SK-N-SH (cell line): Measurements from ENCODE around the gene PLCB3. TPM values are rescaled to one million over a fixed set of nuclear protein-coding genes. Genes with fewer than 3 reads are reported as not detected.
A peak's percentile ranks its signal among the peaks of the same experiment; 100 is the strongest.

Experiments
- CTCF ChIA-PET: fragments of 300-600, 350-600 bp; formaldehyde crosslinking; extraction: SDS; loops from one replicate; lab custom pipeline; 2021; lab: Yijun Ruan, JAX
- POLR2A ChIA-PET: fragments of 350-600 bp; sonication (Branson Sonifier 250); formaldehyde crosslinking; extraction: SDS; loops from one replicate; lab custom pipeline; 2020; ENCODE audit warnings: antibody characterized with exemption, inconsistent platforms; lab: Yijun Ruan, JAX
- DNase-seq: peaks from one replicate; pipeline ENCODE4 v3.0.0; 2012
- H2AFZ ChIP-seq: fragments of 200-600 bp; sonication (generic); 2 replicates; pipeline ENCODE4 v1.8.1; 2016; ENCODE audit warnings: antibody characterized with exemption, mild to moderate bottlenecking, low read depth
- H3F3A ChIP-seq: fragments of 200-600 bp; sonication (generic); replicated peaks from 2 replicates; pipeline ENCODE3; 2016; ENCODE audit warnings: antibody characterized with exemption, mild to moderate bottlenecking; ENCODE audit not compliant: insufficient read depth
- H3K27ac ChIP-seq, 2 experiments: fragments of 200-500 bp in 1 of 2; fragments of 200-600 bp in 1 of 2; sonication (Bioruptor generic) in 1 of 2; sonication (generic), shearing (Covaris generic) in 1 of 2; 2 replicates each; pipeline versions ENCODE4 v1.5.1 to v1.6.1; 2014 to 2016; ENCODE audit warnings: low read depth in 2 of 2, inconsistent platforms in 1 of 2, low read length in 1 of 2, mild to moderate bottlenecking in 1 of 2, mixed read lengths in 1 of 2
- H3K27me3 ChIP-seq: fragments of 200-600 bp; sonication (generic), shearing (Covaris generic); 2 replicates; pipeline ENCODE4 v1.6.1; 2016; ENCODE audit warnings: mixed run types; ENCODE audit not compliant: insufficient read depth
- H3K36me3 ChIP-seq, 2 experiments: fragments of 200-500 bp in 1 of 2; fragments of 200-600 bp in 1 of 2; sonication (Bioruptor generic) in 1 of 2; sonication (generic) in 1 of 2; replicated peaks in 1 of 2; 2 replicates each; pipeline versions ENCODE3 to v1.5.1; 2014 to 2016; ENCODE audit warnings: low read length in 1 of 2, mild to moderate bottlenecking in 1 of 2; ENCODE audit not compliant: insufficient read depth in 2 of 2, control insufficient read depth in 1 of 2
- H3K4me1 ChIP-seq, 2 experiments: fragments of 200-500 bp in 1 of 2; fragments of 200-600 bp in 1 of 2; sonication (Bioruptor generic) in 1 of 2; sonication (generic), shearing (Covaris generic) in 1 of 2; 2 replicates each; pipeline versions ENCODE4 v1.5.1 to v1.6.1; 2014 to 2016; ENCODE audit warnings: low read depth in 1 of 2, low read length in 1 of 2, mixed run types in 1 of 2; ENCODE audit not compliant: insufficient read depth in 2 of 2, control insufficient read depth in 1 of 2
- H3K4me2 ChIP-seq: fragments of 200-600 bp; sonication (generic), shearing (Covaris generic); 2 replicates; pipeline ENCODE4 v1.6.1; 2017; ENCODE audit warnings: mixed run types
- H3K4me3 ChIP-seq, 2 experiments: fragments of 200-500 bp in 1 of 2; fragments of 200-600 bp in 1 of 2; sonication (Bioruptor generic) in 1 of 2; sonication (generic), shearing (Covaris generic) in 1 of 2; 2 replicates each; pipeline versions ENCODE4 v1.5.1 to v1.8.1; 2014 to 2016; ENCODE audit warnings: low read depth in 2 of 2, inconsistent platforms in 1 of 2, low read length in 1 of 2, mild to moderate bottlenecking in 1 of 2, mixed read lengths in 1 of 2, moderate library complexity in 1 of 2
- H3K79me2 ChIP-seq: fragments of 200-600 bp; sonication (generic); 2 replicates; pipeline ENCODE4 v1.8.1; 2017; ENCODE audit warnings: mild to moderate bottlenecking; ENCODE audit not compliant: insufficient read depth
- H3K9ac ChIP-seq: fragments of 200-600 bp; sonication (generic); 2 replicates; pipeline ENCODE4 v1.6.1; 2017; ENCODE audit warnings: mixed run types
- H3K9me2 ChIP-seq: fragments of 200-600 bp; sonication (generic); 2 replicates; pipeline ENCODE4 v1.6.1; 2017; ENCODE audit warnings: mixed run types
- H3K9me3 ChIP-seq: fragments of 200-600 bp; sonication (generic); 2 replicates; pipeline ENCODE4 v1.6.1; 2017; ENCODE audit warnings: mixed run types, mild to moderate bottlenecking, moderate library complexity
- H4K20me1 ChIP-seq: fragments of 200-600 bp; sonication (generic); 2 replicates; pipeline ENCODE4 v1.6.1; 2017; ENCODE audit warnings: mild to moderate bottlenecking, mixed run types; ENCODE audit not compliant: insufficient read depth
- CHD2 ChIP-seq: fragments of 150-350 bp; IDR thresholded peaks from 2 replicates; pipeline ENCODE4 v1.6.1; 2018; ENCODE audit warnings: low read length; ENCODE audit not compliant: partially characterized antibody
- ELF1 ChIP-seq: IDR thresholded peaks from 2 replicates; pipeline ENCODE4 v1.4.0; 2012
- FOSL2 ChIP-seq: IDR thresholded peaks from 2 replicates; pipeline ENCODE4 v1.4.0; 2012; ENCODE audit warnings: low read depth, mild to moderate bottlenecking, moderate library complexity, borderline replicate concordance
- FOXJ3 ChIP-seq: sonication (generic); formaldehyde crosslinking; IDR thresholded peaks from 2 replicates; pipeline ENCODE4 v1.5.1; 2020; ENCODE audit warnings: mild to moderate bottlenecking, missing genetic modification reagents
- GATA2 ChIP-seq: sonication (generic); formaldehyde crosslinking; IDR thresholded peaks from 2 replicates; pipeline ENCODE4 v1.5.0; 2020; ENCODE audit warnings: mild to moderate bottlenecking, missing genetic modification reagents
- MAX ChIP-seq: IDR thresholded peaks from 2 replicates; pipeline ENCODE4 v1.4.0; 2012; ENCODE audit warnings: low read depth
- MXI1 ChIP-seq: IDR thresholded peaks from 2 replicates; pipeline ENCODE4 v1.6.1; 2012; ENCODE audit warnings: mild to moderate bottlenecking, low read depth, low read length, improper control_type of control experiment
- NFIC ChIP-seq: IDR thresholded peaks from 2 replicates; pipeline ENCODE4 v1.4.0; 2012; ENCODE audit warnings: borderline replicate concordance
- NRF1 ChIP-seq: IDR thresholded peaks from 2 replicates; pipeline ENCODE4 v1.6.1; 2012; ENCODE audit warnings: low read depth, mild to moderate bottlenecking, low read length
- POLR2AphosphoS5 ChIP-seq: IDR thresholded peaks from 2 replicates; pipeline ENCODE4 v1.6.1; 2012; ENCODE audit warnings: low read depth, low read length
- RAD21 ChIP-seq: IDR thresholded peaks from 2 replicates; pipeline ENCODE4 v1.6.1; 2012; ENCODE audit warnings: mild to moderate bottlenecking, low read length
- RCOR1 ChIP-seq: fragments of 150-350 bp; IDR thresholded peaks from 2 replicates; pipeline ENCODE4 v1.6.1; 2017; ENCODE audit warnings: antibody characterized with exemption, low read length
- RFX5 ChIP-seq: IDR thresholded peaks from 2 replicates; pipeline ENCODE4 v1.6.1; 2012; ENCODE audit warnings: mild to moderate bottlenecking, improper control_type of control experiment, low read length
- RXRA ChIP-seq: IDR thresholded peaks from 2 replicates; pipeline ENCODE4 v1.4.0; 2012; ENCODE audit warnings: low read depth, mild to moderate bottlenecking, borderline replicate concordance
- SIN3A ChIP-seq: IDR thresholded peaks from 2 replicates; pipeline ENCODE4 v1.6.1; 2012; ENCODE audit warnings: low read depth, mild to moderate bottlenecking, low read length, moderate library complexity, borderline replicate concordance
- TAF1 ChIP-seq: IDR thresholded peaks from 2 replicates; pipeline ENCODE4 v1.6.1; 2012; ENCODE audit warnings: low read depth, mild to moderate bottlenecking, low read length, moderate library complexity, borderline replicate concordance
- TEAD4 ChIP-seq: IDR thresholded peaks from 2 replicates; pipeline ENCODE4 v1.4.0; 2012; ENCODE audit warnings: mild to moderate bottlenecking, borderline replicate concordance; ENCODE audit not compliant: insufficient read depth
- USF2 ChIP-seq: fragments of 150-350 bp; IDR thresholded peaks from 2 replicates; pipeline ENCODE4 v1.6.1; 2017; ENCODE audit warnings: antibody characterized with exemption, low read length, low read depth, borderline replicate concordance
- WGBS: methylation state at CpG from one replicate; pipeline ENCODE4 v1.1.6; 2017; ENCODE audit warnings: low lambda C conversion rate; 5-methylcytosine and 5-hydroxymethylcytosine counted together
- polyA plus RNA-seq, 3 experiments: library from polyadenylated mRNA; depleted of rRNA; stranded (reverse); fragments of >200 nt; gene quantifications; 2 replicates each; pipeline ENCODE4 v1.2.3, GENCODE V29; 2012
- TF ChIP-seq, protein P1 (sequence below): IDR thresholded peaks from 2 replicates; pipeline ENCODE4 v1.6.1; 2012; ENCODE audit warnings: mild to moderate bottlenecking, low read depth, low read length, moderate library complexity
- TF ChIP-seq, protein P2 (sequence below): fragments of 150-350 bp; IDR thresholded peaks from 2 replicates; pipeline ENCODE4 v1.6.1; 2016; ENCODE audit warnings: mild to moderate bottlenecking, low read depth, low read length

PLCB3 gene
- polyA plus RNA-seq, 1 of the 3 experiments (the other 2 are of a cell fraction) = 30.4 TPM

DNA sequence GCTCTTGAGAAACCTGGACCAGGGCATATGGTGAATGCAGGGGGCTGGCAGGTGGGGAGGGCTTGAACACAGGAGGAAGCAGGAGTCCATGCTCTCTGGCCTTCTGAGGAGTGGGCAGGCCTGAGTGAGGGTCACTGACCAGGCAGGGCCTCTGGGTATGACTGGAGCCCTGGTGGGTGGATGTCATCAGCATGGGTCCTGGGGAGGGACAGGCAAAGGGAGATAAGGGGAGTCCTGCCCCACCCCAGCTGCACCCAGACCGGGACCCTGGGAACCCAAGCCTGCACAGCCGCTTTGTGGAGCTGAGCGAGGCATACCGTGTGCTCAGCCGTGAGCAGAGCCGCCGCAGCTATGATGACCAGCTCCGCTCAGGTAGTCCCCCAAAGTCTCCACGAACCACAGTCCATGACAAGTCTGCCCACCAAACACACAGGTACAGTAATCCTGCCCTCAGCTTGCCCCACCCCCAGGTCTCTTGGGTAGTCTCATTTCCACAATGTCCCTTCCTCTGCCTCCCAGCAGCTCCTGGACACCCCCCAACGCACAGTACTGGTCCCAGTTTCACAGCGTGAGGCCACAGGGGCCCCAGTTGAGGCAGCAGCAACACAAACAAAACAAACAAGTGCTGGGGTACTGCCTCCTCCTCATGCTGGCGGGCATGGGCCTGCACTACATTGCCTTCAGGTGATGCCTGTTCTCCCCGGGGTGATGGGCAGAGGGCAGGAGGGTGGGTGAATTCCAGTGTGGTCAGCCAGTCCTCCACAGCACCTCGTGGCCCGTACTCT, 19.0 kb upstream of the PLCB3 start (continued):
- TF ChIP-seq, protein P1, sequence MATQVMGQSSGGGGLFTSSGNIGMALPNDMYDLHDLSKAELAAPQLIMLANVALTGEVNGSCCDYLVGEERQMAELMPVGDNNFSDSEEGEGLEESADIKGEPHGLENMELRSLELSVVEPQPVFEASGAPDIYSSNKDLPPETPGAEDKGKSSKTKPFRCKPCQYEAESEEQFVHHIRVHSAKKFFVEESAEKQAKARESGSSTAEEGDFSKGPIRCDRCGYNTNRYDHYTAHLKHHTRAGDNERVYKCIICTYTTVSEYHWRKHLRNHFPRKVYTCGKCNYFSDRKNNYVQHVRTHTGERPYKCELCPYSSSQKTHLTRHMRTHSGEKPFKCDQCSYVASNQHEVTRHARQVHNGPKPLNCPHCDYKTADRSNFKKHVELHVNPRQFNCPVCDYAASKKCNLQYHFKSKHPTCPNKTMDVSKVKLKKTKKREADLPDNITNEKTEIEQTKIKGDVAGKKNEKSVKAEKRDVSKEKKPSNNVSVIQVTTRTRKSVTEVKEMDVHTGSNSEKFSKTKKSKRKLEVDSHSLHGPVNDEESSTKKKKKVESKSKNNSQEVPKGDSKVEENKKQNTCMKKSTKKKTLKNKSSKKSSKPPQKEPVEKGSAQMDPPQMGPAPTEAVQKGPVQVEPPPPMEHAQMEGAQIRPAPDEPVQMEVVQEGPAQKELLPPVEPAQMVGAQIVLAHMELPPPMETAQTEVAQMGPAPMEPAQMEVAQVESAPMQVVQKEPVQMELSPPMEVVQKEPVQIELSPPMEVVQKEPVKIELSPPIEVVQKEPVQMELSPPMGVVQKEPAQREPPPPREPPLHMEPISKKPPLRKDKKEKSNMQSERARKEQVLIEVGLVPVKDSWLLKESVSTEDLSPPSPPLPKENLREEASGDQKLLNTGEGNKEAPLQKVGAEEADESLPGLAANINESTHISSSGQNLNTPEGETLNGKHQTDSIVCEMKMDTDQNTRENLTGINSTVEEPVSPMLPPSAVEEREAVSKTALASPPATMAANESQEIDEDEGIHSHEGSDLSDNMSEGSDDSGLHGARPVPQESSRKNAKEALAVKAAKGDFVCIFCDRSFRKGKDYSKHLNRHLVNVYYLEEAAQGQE = no peak
- TF ChIP-seq TAF1 (no peak), FOXJ3 (no peak), RXRA (no peak), USF2 (no peak)

GRCh38 chr11:64232967-64233315, 18.4 kb upstream of the PLCB3 start:
- Histone ChIP-seq H3K27me3 (no peaks in the 10 kb centered on the region), H4K20me1 (no peaks in the 10 kb centered on the region), H3K4me3 (peak overlapping the region in 1 of 2 experiments; percentile 70; a peak in 1 of 4 replicates), H3K4me2 (no peak overlapping the region), H3K4me1 (peaks cover 14 to 47% of the 10 kb centered on the region in 2 experiments; a peak in 2 of 4 replicates), H3K9me2 (no peaks in the 10 kb centered on the region), H3F3A (peaks cover 20% of the 10 kb centered on the region), H3K27ac (no peak overlapping the region), H3K79me2 (peaks cover 31% of the 10 kb centered on the region), H3K36me3 (peaks cover 0 to 11% of the 10 kb centered on the region in 2 experiments), H3K9ac (no peak overlapping the region), H2AFZ (no peak overlapping the region), H3K9me3 (no peaks in the 10 kb centered on the region)
- DNase-seq = no peak
- no peak for TF ChIP-seq ELF1
- TF ChIP-seq FOSL2 = no peak
- no peak for TF ChIP-seq NRF1
- TF ChIP-seq, protein P2, sequence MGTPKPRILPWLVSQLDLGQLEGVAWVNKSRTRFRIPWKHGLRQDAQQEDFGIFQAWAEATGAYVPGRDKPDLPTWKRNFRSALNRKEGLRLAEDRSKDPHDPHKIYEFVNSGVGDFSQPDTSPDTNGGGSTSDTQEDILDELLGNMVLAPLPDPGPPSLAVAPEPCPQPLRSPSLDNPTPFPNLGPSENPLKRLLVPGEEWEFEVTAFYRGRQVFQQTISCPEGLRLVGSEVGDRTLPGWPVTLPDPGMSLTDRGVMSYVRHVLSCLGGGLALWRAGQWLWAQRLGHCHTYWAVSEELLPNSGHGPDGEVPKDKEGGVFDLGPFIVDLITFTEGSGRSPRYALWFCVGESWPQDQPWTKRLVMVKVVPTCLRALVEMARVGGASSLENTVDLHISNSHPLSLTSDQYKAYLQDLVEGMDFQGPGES = no peak
- TF ChIP-seq RFX5 = no peak
- no peak for TF ChIP-seq CHD2
- TF ChIP-seq, protein P1 = no peak
- TF ChIP-seq RCOR1 = no peak
- no peak for TF ChIP-seq SIN3A
- no peak for TF ChIP-seq GATA2 (CRISPR knock-in tag)
- no peak for TF ChIP-seq NFIC
- TF ChIP-seq MXI1 = no peak
- TF ChIP-seq TEAD4 = no peak
- TF ChIP-seq RAD21 = no peak
- TF ChIP-seq MAX = no peak
- TF ChIP-seq USF2 = no peak
- TF ChIP-seq FOXJ3 = no peak
- TF ChIP-seq POLR2AphosphoS5 = no peak
- CTCF ChIA-PET = interaction anchor here (0.6 to 3.4 kb wide), 5 partner anchors 10 to 71 kb away, joined by 3 to 15 read pairs (median 6); partner anchors contain the start of genes PLCB3 and PPP1R14B
- POLR2A ChIA-PET = interaction anchor here (1.0 to 1.8 kb wide), 2 partner anchors 8 to 35 kb away, joined by 3 to 9 read pairs; partner anchors contain the start of gene FKBP2
- 95% methylated on average over 8 of the region's 8 CpGs for WGBS
